K562 (cell line): ENCODE measurements around the gene FOXI1. TPM values are rescaled to one million over a fixed set of nuclear protein-coding genes. Genes with fewer than 3 reads are reported as not detected.

Experiments
- FOXM1 ChIP-seq, 2 experiments: fragments of 450-650 bp in 1 of 2; sonication (generic) in 1 of 2; formaldehyde crosslinking in 1 of 2; IDR thresholded peaks; 2 replicates each; pipeline versions ENCODE4 v1.6.1 to v1.9.0; 2017 to 2022; ENCODE audit warnings: low read depth in 2 of 2, mild to moderate bottlenecking in 2 of 2, missing genetic modification reagents in 1 of 2, moderate library complexity in 1 of 2
- GABPB1 ChIP-seq: sonication (generic); formaldehyde crosslinking; IDR thresholded peaks from 2 replicates; pipeline ENCODE4 v1.8.0; 2022; ENCODE audit warnings: mild to moderate bottlenecking, missing genetic modification reagents
- HLTF ChIP-seq: fragments of 450-650 bp; IDR thresholded peaks from 2 replicates; pipeline ENCODE4 v1.6.1; 2016
- KDM2B ChIP-seq: fragments of 250-450 bp; sonication (Bioruptor Pico); IDR thresholded peaks from 2 replicates; pipeline ENCODE4 v1.8.0; 2021; ENCODE audit warnings: mild to moderate bottlenecking, moderate library complexity
- MCM2 ChIP-seq: fragments of 450-650 bp; IDR thresholded peaks from 2 replicates; pipeline ENCODE4 v1.6.1; 2017; ENCODE audit warnings: low read depth, mild to moderate bottlenecking
- NFXL1 ChIP-seq: fragments of 450-650 bp; formaldehyde crosslinking; IDR thresholded peaks from 2 replicates; pipeline ENCODE4 v1.4.0; 2021; ENCODE audit warnings: mild to moderate bottlenecking
- PHTF2 ChIP-seq: fragments of 250-450 bp; sonication (Bioruptor Pico); IDR thresholded peaks from 2 replicates; pipeline ENCODE4 v1.5.0; 2021; ENCODE audit warnings: mild to moderate bottlenecking
- RB1 ChIP-seq: fragments of 450-650 bp; IDR thresholded peaks from 2 replicates; pipeline ENCODE4 v1.6.1; 2017; ENCODE audit warnings: low read depth, mild to moderate bottlenecking
- RBM15 ChIP-seq: fragments of 200-400 bp; formaldehyde crosslinking; IDR thresholded peaks from 2 replicates; pipeline ENCODE4 v1.6.1; 2018; ENCODE audit warnings: mild to moderate bottlenecking, low read length, moderate library complexity; ENCODE audit not compliant: insufficient read depth
- SMARCE1 ChIP-seq: fragments of 450-650 bp; IDR thresholded peaks from 2 replicates; pipeline ENCODE4 v1.7.1; 2016; ENCODE audit warnings: mild to moderate bottlenecking
- SRSF9 ChIP-seq: fragments of 200-400 bp; formaldehyde crosslinking; IDR thresholded peaks from 2 replicates; pipeline ENCODE4 v1.6.1; 2017; ENCODE audit warnings: low read depth, low read length, borderline replicate concordance
- ZBED1 ChIP-seq: IDR thresholded peaks from 2 replicates; pipeline ENCODE4 v1.6.1; 2014
- ZEB2 ChIP-seq: fragments of 450-650 bp; IDR thresholded peaks from 2 replicates; pipeline ENCODE4 v1.6.1; 2016
- ZKSCAN1 ChIP-seq: fragments of 150-350 bp; IDR thresholded peaks from 2 replicates; pipeline ENCODE4 v1.6.1; 2016; ENCODE audit warnings: low read depth, low read length
- ZKSCAN8 ChIP-seq: fragments of 200-800 bp; sonication (Bioruptor generic); IDR thresholded peaks from 2 replicates; pipeline ENCODE4 v1.6.1; 2016; ENCODE audit warnings: missing genetic modification characterization, missing compliant biosample characterization
- ZNF121 ChIP-seq: sonication (generic); formaldehyde crosslinking; conservative IDR thresholded peaks from 2 replicates; pipeline ENCODE4 v1.8.0; 2022; ENCODE audit warnings: missing genetic modification reagents
- ZNF175 ChIP-seq: fragments of 200-800 bp; sonication (Bioruptor generic); IDR thresholded peaks from 2 replicates; pipeline ENCODE4 v1.6.1; 2016; ENCODE audit warnings: low read depth, mild to moderate bottlenecking, missing genetic modification characterization, missing compliant biosample characterization
- ZNF583 ChIP-seq: fragments of 250-450 bp; sonication (Bioruptor Pico); IDR thresholded peaks from 2 replicates; pipeline ENCODE4 v1.4.0; 2020
- ZNF695 ChIP-seq: fragments of 450-650 bp; formaldehyde crosslinking; IDR thresholded peaks from 2 replicates; pipeline ENCODE4 v1.4.0; 2020; ENCODE audit warnings: mild to moderate bottlenecking, moderate library complexity
- polyA plus RNA-seq, 8 experiments: library from polyadenylated mRNA; depleted of rRNA in 4 of 8; stranded (reverse) in 5 of 8; unstranded in 3 of 8; fragments of >200 nt; fragmentation: Nextera tagmentation in 2 of 8; fragmentation: Illumina TruSeq in 1 of 8; extraction: Ambion mirVana in 2 of 8; extraction: Trizol in 1 of 8; gene quantifications; 2 replicates each; pipeline versions ENCODE4 v1.2.1 to v1.2.3, GENCODE V29; 2011 to 2014; ENCODE audit warnings: inconsistent platforms in 1 of 8, missing spikeins in 1 of 8
- total RNA-seq, 7 experiments: library from RNA; depleted of rRNA in 6 of 7; stranded (reverse); fragments of >200 nt in 6 of 7; fragmentation: Illumina TruSeq in 2 of 7; extraction: Trizol in 2 of 7; gene quantifications; 2 replicates each; pipeline versions ENCODE4 v1.2.1 to v1.2.3, GENCODE V29; 2011 to 2021; ENCODE audit warnings: low replicate concordance in 1 of 7
- TF ChIP-seq, protein P1 (sequence below), 2 experiments: fragments of 450-650 bp; IDR thresholded peaks; 2 replicates each; pipeline ENCODE4 v1.6.1; 2018; ENCODE audit warnings: mild to moderate bottlenecking in 2 of 2, low read depth in 1 of 2; ENCODE audit not compliant: partially characterized antibody in 2 of 2
- TF ChIP-seq, protein P2 (sequence below): conservative IDR thresholded peaks from 2 replicates; pipeline ENCODE4 v1.6.1; 2011; ENCODE audit warnings: low read depth, mild to moderate bottlenecking, low read length; ENCODE audit not compliant: control insufficient read depth
- TF ChIP-seq, protein P3 (sequence below): sonication (generic); formaldehyde crosslinking; IDR thresholded peaks from 2 replicates; pipeline ENCODE4 v1.8.0; 2022; ENCODE audit warnings: mild to moderate bottlenecking, missing genetic modification reagents, borderline replicate concordance

Gene FOXI1
- total and polyA plus RNA-seq, 9 of the 15 experiments (the other 6 are each of a cell fraction or from before 2014, with no cell fraction given) = not detected

DNA sequence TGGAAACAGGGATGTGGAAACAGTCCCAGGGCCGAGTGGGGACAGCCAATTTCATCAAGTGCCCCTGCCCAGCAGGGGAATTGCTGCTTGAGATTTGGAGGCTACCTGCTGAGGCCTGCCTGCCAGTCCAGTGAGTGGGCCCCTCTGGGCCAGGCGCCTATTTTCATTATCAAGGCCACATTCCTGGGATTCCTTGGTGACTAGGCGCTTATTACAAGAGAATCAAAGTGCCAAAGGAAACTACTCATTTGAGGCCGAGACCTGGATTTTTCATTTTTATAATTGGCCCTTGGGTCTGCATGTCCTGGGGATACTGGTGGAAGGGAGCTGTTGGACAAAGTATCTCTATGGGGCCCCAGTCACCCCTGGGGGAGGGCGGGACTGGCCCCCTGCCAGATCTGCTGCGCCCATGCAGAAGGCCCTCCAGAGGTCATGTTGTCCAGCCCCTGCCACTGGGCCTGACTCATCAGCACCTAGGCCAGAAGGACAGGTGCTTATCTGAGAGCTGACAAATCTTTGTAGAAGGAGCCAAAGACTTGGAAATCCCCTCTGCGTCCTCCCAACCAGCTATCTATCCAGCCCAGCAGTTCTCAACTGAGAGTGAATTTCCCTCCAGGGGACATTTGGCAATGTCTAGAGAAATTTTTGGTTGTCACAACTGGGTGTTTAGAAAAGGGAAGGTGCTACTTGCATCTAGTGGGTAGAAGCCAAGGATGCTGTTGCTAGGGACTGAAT is 45.6 kb downstream of the FOXI1 start (continued):
- TF ChIP-seq, protein P1, sequence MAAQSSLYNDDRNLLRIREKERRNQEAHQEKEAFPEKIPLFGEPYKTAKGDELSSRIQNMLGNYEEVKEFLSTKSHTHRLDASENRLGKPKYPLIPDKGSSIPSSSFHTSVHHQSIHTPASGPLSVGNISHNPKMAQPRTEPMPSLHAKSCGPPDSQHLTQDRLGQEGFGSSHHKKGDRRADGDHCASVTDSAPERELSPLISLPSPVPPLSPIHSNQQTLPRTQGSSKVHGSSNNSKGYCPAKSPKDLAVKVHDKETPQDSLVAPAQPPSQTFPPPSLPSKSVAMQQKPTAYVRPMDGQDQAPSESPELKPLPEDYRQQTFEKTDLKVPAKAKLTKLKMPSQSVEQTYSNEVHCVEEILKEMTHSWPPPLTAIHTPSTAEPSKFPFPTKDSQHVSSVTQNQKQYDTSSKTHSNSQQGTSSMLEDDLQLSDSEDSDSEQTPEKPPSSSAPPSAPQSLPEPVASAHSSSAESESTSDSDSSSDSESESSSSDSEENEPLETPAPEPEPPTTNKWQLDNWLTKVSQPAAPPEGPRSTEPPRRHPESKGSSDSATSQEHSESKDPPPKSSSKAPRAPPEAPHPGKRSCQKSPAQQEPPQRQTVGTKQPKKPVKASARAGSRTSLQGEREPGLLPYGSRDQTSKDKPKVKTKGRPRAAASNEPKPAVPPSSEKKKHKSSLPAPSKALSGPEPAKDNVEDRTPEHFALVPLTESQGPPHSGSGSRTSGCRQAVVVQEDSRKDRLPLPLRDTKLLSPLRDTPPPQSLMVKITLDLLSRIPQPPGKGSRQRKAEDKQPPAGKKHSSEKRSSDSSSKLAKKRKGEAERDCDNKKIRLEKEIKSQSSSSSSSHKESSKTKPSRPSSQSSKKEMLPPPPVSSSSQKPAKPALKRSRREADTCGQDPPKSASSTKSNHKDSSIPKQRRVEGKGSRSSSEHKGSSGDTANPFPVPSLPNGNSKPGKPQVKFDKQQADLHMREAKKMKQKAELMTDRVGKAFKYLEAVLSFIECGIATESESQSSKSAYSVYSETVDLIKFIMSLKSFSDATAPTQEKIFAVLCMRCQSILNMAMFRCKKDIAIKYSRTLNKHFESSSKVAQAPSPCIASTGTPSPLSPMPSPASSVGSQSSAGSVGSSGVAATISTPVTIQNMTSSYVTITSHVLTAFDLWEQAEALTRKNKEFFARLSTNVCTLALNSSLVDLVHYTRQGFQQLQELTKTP (IDR thresholded peaks at IDR 0.05; ENCODE audit: low read depth in 1 of 2, partially characterized antibody in 2 of 2) = peak in 1 of 2 experiments; percentile 37
- TF ChIP-seq ZNF695 (CRISPR knock-in tag) = no peak
- TF ChIP-seq, protein P2, sequence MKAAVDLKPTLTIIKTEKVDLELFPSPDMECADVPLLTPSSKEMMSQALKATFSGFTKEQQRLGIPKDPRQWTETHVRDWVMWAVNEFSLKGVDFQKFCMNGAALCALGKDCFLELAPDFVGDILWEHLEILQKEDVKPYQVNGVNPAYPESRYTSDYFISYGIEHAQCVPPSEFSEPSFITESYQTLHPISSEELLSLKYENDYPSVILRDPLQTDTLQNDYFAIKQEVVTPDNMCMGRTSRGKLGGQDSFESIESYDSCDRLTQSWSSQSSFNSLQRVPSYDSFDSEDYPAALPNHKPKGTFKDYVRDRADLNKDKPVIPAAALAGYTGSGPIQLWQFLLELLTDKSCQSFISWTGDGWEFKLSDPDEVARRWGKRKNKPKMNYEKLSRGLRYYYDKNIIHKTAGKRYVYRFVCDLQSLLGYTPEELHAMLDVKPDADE = peak; percentile 90
- 0 out of 2 replicates have a peak, but pooled peaks have one; percentile 53 for TF ChIP-seq HLTF
- peak; percentile 67; the same call in 1 of the 2 replicates for TF ChIP-seq ZNF583 (CRISPR knock-in tag)
- peak; percentile 42; the same call in 1 of the 2 replicates for TF ChIP-seq ZBED1
- no peak for TF ChIP-seq SRSF9
- 0 out of 2 replicates have a peak, but pooled peaks have one; percentile 46 for TF ChIP-seq RB1
- no peak for TF ChIP-seq MCM2
- no peak for TF ChIP-seq ZNF121
- no peak for TF ChIP-seq KDM2B (CRISPR knock-in tag)
- peak; percentile 92 for TF ChIP-seq ZEB2
- TF ChIP-seq GABPB1 (CRISPR knock-in tag) = peak; percentile 64
- peak; percentile 67; the same call in 1 of the 2 replicates for TF ChIP-seq ZKSCAN8 (CRISPR knock-in tag)
- TF ChIP-seq NFXL1 = no peak
- TF ChIP-seq RBM15 = no peak
- peak; percentile 92 for TF ChIP-seq FOXM1 (IDR thresholded peaks at IDR 0.05; ENCODE audit: low read depth)
- TF ChIP-seq FOXM1 (CRISPR knock-in tag; IDR thresholded peaks at IDR 0.05; ENCODE audit: low read depth) = no peak
- no peak for TF ChIP-seq PHTF2 (CRISPR knock-in tag)
- TF ChIP-seq, protein P3, sequence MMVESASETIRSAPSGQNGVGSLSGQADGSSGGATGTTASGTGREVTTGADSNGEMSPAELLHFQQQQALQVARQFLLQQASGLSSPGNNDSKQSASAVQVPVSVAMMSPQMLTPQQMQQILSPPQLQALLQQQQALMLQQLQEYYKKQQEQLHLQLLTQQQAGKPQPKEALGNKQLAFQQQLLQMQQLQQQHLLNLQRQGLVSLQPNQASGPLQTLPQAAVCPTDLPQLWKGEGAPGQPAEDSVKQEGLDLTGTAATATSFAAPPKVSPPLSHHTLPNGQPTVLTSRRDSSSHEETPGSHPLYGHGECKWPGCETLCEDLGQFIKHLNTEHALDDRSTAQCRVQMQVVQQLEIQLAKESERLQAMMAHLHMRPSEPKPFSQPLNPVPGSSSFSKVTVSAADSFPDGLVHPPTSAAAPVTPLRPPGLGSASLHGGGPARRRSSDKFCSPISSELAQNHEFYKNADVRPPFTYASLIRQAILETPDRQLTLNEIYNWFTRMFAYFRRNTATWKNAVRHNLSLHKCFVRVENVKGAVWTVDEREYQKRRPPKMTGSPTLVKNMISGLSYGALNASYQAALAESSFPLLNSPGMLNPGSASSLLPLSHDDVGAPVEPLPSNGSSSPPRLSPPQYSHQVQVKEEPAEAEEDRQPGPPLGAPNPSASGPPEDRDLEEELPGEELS = no peak
- peak; percentile 86 for TF ChIP-seq ZNF175 (CRISPR knock-in tag)
- TF ChIP-seq ZKSCAN1 = peak; percentile 56; the same call in 1 of the 2 replicates
- TF ChIP-seq SMARCE1 = peak; percentile 98
